Activated CD8-positive, alpha-beta memory T cell treated with anti-CD3 and anti-CD28 coated beads for 4 hours (primary cell): ENCODE results near the gene SLITRK6.
"Not testable (repeated sequence)": the region's sequence is repeated elsewhere in the genome, so short reads cannot be mapped to it uniquely, and the experiment has no call there.

Experiments
- DNase-seq, 2 donors: peaks; one replicate each; pipeline ENCODE4 v3.0.0-alpha.2; 2020; ENCODE audit warnings: low read depth in 2 of 2

Gene SLITRK6, protein sequence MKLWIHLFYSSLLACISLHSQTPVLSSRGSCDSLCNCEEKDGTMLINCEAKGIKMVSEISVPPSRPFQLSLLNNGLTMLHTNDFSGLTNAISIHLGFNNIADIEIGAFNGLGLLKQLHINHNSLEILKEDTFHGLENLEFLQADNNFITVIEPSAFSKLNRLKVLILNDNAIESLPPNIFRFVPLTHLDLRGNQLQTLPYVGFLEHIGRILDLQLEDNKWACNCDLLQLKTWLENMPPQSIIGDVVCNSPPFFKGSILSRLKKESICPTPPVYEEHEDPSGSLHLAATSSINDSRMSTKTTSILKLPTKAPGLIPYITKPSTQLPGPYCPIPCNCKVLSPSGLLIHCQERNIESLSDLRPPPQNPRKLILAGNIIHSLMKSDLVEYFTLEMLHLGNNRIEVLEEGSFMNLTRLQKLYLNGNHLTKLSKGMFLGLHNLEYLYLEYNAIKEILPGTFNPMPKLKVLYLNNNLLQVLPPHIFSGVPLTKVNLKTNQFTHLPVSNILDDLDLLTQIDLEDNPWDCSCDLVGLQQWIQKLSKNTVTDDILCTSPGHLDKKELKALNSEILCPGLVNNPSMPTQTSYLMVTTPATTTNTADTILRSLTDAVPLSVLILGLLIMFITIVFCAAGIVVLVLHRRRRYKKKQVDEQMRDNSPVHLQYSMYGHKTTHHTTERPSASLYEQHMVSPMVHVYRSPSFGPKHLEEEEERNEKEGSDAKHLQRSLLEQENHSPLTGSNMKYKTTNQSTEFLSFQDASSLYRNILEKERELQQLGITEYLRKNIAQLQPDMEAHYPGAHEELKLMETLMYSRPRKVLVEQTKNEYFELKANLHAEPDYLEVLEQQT

DNA sequence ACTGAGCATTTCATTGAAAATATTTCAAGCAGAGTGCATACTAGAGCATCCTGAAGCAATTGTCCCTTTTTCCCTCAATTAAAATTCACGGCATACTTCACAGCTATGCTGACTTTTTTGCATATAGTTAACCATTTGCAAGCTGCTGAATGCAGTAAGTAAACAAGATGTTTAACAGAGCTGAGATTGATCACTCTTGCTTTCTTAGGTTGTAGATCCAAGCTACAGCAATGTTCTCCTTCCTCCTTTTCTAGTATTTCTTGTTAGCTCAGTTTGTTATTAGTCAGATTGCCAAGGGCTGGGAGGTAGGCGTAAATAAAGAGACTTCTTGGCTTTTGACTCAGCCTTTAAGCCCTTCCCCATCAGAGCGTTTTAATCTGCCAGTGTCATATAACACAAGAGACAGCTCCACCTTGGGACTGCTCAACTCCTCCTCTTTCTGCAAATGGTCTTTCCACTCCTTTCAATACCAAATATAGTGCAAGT lies at the start of gene SLITRK6:
SLITRK6 (minus strand) TSS at position 323 of the 486 bp plus-strand sequence. CDS start 2,911 bp downstream, outside the sequence.
- DNase-seq: no peak

DNA sequence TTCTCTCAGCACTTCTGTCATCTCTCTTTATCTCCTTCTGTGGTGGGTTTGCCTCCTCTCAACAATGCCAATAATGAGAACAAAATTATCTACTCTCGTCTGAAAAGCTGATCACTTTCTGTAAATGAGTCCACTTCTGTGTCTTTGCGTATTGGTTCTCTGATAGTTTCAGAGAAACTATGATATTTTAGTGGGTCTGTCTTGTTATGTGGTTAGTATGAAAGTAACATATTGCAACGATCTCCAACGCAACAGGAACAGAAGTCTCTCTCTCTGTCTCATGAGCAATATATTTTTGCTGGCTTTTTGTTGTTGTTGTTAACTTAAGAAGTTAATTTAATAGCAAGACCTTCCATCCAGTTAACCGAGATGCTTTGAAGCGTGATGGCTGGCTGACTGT lies 47.8 kb upstream of the SLITRK6 start:
- DNase-seq: no peak

DNA sequence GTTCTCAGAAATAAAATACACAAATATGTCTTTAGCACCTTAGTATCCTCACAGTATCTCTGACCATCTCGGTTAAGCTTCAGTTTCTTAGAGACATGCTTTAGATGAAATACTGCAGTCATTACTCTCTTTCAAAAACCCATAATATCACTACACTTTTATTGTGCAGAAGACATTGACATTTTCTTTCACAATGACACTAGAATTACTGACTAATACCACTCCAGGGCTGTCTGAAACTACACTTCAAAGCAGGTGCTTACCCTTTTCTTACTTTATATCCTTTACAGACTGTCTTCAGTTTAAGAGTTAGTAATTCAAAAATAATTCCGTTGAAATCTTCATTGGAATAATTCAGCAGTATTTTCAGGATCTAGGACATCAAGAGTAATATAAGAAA lies 42.2 kb upstream of the SLITRK6 start:
- no peak for DNase-seq

DNA sequence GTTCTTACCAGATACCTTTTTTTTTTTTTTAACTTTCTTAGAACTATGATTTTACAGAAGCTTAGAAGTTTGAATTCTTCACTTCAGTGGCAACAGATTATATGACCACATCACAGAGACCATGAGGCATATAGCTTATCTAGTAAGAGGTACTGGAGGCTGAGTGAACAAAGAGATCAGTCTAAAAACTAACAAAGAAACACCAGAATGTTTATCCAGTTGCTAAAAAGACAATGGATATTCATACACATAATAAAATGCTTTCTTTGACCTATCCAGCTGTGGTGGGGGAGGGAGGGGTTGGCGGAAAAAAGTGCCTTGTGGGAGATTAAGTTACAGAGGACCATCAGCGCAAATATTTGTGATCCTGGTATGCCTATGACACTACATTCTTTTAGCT lies 34.7 kb upstream of the SLITRK6 start:
- no peak for DNase-seq

DNA sequence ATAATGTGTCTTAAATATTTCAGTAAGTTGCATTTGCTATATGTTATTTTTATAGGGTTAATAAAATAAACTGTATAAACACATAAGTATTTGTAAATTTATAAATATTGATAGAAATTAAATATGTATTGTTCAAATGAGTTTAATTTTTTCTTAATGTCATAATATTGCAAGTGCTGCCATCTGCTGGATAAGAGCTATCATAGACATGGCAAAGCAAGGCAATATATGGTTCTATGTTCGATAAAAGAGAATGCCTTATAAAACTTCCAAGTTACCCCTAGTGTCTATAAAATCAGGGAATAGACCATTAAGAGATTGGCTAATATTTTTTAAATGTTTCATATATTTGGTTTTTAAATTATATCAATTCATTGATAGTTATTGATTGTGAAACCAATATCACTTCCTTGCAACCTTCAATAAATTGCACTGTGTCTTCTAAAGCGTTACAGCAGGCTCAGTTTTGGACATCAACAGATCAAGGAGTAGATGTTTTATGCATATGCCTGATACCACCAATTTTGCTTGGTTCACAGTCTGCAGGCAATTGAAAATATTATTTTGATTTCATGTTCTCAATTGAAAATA lies 29.0 kb upstream of the SLITRK6 start:
- no peak for DNase-seq

DNA sequence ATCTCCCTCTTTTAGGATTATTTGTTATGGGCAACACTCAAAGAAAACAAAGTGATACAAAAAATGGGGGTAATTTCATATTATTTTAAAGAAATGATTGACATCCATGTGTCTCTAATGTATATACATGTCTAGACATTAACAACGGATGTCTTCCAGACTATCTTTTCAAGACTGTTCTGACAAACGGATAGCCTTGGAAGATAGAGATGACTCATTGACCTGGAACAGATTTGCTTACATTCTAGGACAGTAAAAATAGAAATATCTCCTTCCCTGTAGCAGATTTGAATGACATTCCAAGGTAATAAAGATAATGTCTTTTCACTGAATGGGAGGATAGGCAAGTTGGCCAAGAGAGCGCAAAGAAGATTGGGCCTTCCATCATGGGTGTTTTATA lies 26.2 kb upstream of the SLITRK6 start:
- no peak for DNase-seq

DNA sequence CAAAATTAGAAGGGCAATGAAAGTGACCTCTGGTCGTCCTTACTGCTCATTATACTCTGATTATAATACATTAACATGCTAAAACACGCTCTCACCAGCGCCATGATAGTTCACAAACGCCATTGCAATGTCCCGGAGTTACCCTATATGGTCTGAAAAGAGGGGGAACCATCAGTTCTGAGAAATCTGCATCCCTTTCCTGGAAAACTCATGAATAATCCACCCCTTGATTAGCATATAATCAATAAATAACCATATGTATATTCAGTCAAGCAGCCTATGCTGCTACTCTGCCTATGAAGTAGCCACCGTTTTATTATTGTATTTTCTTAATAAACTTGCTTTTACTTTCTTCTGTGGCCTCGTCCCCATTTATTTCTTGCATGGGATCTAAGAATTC lies 24.6 kb upstream of the SLITRK6 start:
- DNase-seq: no peak

DNA sequence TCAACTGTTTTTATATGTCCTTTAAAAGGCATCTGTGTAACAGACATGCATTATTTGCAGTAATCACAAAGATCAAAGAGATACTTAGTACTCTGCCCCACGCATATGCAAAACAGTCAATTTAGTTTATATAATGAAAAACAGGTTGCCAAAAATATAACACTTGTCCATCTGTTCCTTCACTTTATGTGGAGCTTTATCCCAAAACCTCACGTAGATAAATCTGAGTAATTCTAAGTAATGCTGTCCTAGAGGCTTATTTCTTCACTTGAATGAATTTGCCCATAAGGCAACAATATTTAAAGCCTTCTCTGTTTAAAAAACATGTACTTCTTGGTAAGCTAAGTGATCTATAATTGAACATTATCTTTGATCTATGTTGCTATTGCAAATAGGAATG lies 20.3 kb upstream of the SLITRK6 start:
- no peak for DNase-seq

DNA sequence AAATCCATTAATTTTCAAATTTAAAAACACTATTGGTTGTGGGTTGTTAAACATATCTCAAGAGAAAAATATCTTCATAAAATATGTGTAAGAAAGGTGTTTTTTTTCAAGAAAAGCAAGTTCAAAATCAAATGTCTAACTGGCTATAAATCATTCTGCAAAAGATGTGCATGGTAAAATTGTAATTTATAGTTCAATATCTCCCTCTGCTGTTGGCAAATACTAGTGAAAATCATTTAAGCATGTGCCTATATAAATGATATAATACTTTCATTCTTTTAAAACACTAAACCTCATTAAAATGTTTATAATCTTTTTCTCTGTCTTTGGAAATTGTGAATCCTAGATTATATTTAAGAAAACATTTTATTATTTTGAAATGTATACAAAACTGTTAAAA lies 17.2 kb upstream of the SLITRK6 start:
- DNase-seq: no peak

DNA sequence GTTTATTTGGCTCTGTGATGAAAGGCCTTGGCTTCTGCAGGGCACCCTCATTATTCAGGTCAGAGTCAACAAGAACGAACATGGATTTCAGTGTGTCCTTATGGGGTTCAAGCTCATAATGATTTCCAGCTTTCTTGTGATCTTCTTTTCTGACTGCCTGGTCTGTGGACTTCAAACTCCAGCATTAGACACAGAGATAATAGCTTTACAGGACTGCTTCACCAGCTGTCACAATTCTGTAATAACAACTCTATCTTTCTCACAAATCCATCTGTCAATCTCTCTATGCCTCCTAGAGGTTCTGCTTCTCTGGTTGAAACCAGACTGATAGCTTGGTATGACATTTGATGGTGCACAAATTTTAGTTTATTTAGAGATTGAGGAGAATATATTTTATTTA lies 13.1 kb upstream of the SLITRK6 start:
- no peak for DNase-seq

DNA sequence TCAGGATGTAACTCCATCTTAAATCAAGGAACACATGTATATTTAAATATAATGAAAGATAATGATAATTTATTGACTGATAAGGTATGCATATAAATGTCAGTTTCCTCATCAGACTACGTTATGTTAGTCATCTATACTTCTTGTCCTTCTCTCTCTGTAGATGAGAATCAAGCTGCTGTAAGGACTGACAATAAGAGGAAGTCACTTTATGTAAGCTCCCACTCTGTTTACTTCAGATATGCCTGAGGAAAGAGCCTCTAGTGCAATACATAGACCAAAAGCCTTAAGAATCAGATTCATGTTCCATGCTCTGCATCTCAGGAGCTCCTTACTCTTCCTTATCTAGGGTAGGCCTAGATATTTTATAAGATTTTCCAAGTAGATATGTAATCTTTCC lies 9.6 kb upstream of the SLITRK6 start:
- DNase-seq: no peak

DNA sequence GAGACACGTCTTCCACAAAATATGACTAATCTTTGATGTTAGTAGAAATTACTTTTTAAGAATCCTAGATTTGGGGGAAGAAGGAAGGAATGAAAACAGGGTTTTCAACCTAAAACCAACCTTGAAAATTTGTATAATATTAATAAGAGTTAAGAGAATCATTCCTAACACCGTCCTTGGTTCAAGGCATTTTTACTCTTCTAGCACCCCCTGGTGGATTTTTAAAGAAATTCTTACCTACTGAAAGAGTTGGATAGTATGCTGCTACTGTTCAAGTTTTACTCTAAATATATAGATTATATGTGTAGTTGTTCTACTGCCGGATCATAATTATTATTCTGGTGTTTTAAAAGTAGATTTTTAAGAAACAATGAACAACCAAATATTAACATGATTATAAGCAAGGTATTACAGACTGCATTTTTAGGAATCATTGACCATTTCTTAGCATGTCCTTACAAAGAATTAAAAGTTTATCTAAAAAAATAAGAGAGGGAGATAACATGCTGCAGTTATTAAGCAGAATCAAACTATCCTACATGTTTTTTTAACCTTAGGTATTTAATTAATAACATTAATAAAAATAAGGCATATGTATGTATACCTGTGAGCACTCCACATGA lies 7.4 kb upstream of the SLITRK6 start:
- DNase-seq: no peak

DNA sequence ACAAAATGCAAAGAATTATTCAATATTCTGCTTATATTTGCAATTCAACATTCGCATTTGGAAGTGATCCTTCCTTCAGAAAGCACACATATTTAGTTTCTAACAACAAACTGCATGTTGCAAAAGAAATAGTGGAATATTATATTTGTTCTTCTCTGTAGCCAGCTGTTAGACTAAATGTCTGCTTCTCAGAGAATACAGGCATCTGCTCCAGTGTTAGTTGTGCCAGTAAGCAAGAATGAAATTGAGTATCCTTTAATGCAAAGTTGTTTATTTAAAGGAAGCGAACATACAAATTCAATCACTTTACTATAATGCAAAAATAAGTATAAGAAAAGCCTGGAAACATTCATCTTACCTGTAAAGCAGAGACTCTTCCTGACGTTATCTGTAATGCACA lies 663 bp downstream of the SLITRK6 start:
- DNase-seq: no peak

DNA sequence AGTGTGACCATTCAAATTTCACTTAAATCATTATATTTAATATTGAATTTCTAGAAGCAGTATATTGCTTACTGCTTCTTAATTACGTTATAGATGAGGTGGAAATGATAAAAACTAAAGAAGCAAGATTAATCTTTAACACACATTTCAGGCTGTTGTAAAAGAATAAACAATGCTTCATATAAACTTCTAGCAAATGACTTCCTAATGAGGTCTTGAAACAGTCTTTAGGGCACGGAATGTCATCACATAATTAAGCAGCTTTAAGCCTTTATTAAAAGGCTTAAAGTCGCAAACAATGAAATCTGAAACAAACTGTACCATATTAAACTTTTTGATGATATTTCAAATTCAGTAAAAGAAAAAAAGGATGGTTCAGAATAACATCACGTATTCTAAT lies 1.9 kb downstream of the SLITRK6 start:
- DNase-seq: no peak

DNA sequence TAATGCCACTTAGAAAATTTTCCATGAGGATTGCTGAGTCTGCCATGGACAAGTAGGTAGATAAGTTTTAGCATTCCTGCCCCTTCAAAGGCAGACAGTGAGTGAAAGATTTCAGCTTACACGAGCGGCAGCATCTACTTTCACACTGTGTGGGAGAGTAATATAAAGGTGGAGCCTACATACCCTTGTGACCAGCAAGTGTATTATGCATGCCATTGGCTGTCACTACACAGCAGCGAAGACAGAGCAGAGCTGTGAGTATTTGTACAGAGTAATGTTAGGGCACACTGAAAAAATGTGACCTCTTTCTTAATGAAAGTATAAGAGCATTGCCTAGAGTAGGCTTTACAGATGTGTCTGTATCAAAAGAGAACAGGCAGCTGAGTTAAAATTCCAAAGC lies 14.0 kb downstream of the SLITRK6 start:
- no peak for DNase-seq

DNA sequence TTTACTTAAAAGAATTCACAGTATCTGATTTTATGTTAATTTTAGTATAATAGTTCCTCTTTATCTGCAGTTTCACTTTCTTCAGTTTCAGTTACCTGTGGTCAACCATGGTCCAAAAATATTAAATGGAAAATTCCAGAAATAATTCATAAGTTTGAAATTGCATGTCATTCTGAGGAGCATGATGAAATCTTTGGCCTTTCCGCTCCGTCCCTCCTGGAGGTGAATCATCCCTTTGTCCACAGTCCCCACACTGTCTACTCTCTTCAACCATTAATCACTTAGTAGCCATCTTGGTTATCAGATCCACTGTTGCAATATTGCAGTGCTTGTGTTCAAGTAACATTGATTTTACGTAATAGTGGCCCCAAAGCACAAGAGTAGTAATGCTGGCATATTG lies 26.9 kb downstream of the SLITRK6 start:
- no peak for DNase-seq

DNA sequence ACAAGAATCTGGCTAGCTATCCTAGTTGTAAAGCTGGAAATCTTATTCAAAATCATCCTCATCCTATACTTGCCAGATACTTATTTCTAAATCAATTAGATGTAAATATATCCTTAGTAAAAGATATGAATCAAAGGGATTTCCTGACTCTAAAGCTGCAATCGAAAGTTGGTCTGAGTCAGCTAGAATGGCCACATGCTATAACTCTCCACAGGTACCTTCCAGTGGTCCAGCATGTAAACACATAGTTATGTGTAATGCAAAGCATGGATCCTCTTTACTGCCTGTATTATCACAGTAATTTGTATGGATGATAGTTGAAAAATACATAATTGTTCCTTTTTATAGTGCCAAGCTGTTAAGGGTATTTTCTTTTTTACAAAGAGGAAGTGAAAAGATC lies 27.4 kb downstream of the SLITRK6 start:
- DNase-seq: no peak

DNA sequence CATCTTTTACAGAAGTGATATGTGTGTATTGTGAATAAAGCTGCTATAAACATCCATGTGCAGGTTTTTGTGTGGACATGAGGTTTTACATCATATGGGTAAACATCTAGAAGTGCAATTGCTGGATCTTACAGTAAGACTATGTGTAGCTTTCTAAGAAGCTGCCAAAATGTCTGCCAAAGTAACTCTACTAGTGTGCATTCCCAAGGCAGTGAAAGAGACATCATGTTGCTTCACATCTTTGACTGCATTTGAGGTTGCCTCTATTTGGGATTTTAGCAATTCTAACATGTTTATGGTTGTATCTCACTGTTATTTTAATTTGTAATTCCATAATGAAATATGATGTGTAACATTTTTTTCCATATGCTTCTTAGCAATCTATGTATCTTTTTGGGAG lies 30.3 kb downstream of the SLITRK6 start:
- DNase-seq: no peak

DNA sequence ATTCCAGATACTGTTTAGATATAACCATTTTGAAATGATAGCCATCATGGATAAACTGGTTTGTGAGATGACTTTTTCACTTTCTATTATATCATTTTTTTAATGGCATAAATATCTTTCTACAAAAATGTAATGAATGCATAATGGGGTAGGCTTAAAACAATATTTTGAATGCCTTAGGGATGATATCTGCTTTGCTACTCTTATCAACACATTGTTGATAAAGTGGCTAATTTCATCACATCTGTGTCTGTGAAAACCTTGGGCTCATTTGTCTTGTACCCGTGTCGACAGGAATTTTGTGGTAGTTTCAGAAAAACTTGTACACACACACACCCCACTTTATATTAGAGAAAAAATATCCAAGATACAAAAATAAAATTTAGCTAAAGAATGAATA lies 44.1 kb downstream of the SLITRK6 start:
- DNase-seq: no peak

DNA sequence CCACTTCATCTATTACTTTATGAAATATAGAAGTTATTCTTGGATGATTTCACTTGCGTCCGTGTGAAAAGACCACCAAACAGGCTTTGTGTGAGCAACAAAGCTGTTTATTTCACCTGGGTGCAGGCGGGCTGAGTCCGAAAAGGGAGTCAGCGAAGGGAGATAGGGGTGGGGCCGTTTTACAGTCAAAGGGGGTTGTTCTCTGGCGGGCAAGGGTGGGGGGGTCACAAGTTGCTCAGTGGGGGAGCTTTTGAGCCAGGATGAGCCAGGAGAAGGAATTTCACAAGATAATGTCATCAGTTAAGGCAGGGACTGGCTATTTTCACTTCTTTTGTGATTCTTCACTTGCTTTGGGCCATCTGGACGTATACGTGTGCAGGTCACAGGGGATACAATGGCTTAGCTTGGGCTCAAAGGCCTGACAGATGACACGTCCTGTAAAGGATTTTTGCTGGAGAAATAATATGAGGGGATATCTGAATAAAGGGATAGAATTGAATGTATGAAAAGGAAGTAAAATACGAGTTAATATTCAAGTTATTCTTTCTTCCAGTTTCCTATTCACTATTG lies 55.9 kb downstream of the SLITRK6 start:
- not testable (repeated sequence) for DNase-seq
